HCT116 (cell line): Measurements from ENCODE around the gene IL17D. TPM values are rescaled to one million over a fixed set of nuclear protein-coding genes. Genes with fewer than 3 reads are reported as not detected.

Experiments
- ATAC-seq: fragments of 200-7000 bp; cut with Tn5 transposase; 2 replicates; pipeline ENCODE4 v1.9.1; 2020; ENCODE audit warnings: mild to moderate bottlenecking, moderate library complexity
- BruUV-seq: library from RNA; stranded (reverse); fragments of 400-500 nt; replicated peaks from 2 replicates; lab custom pipeline; 2021; lab: Mats Ljungman, UMichigan
- CTCF ChIA-PET: fragments of 300-600 bp; sonication (Branson Sonifier 250); formaldehyde crosslinking; loops from one replicate; lab custom pipeline; 2021; ENCODE audit warnings: antibody characterized with exemption; lab: Charles Lee
- POLR2A ChIA-PET: fragments of 300-600, 350-600 bp; sonication (Branson Sonifier 250); formaldehyde crosslinking; loops from one replicate; lab custom pipeline; 2021; ENCODE audit warnings: antibody characterized with exemption; lab: Charles Lee
- RAD21 ChIA-PET, 2 experiments: fragments of 300-600 bp; sonication (Branson Sonifier 250); formaldehyde crosslinking; loops; one replicate each; lab custom pipeline; 2023; ENCODE audit warnings: low total read pairs in 2 of 2; ENCODE audit not compliant: uncharacterized antibody in 2 of 2, unreplicated experiment in 2 of 2, low non-redundant PET in 1 of 2; lab: Charles Lee
- DNase-seq: peaks from one replicate; pipeline ENCODE4 v3.0.0-alpha.2; 2010; ENCODE audit warnings: low read depth, low spot score
- H2AFZ ChIP-seq: fragments of 200-600 bp; shearing (Covaris generic), sonication (generic); 2 replicates; pipeline ENCODE4 v1.6.1; 2017; ENCODE audit warnings: low read depth, mixed run types, mixed read lengths, antibody characterized with exemption, low read length; ENCODE audit not compliant: poor library complexity, severe bottlenecking
- H3K27ac ChIP-seq: 2 replicates; pipeline ENCODE4 v1.5.1; 2012; ENCODE audit warnings: low read depth, low read length
- H3K27me3 ChIP-seq: fragments of 200-600 bp; sonication (generic); 2 replicates; pipeline ENCODE4 v1.6.1; 2016; ENCODE audit warnings: mixed run types, low read length, mixed read lengths; ENCODE audit not compliant: insufficient read depth
- H3K36me3 ChIP-seq, 2 experiments: fragments of 200-500 bp in 1 of 2; fragments of 200-600 bp in 1 of 2; sonication (Bioruptor generic) in 1 of 2; sonication (generic) in 1 of 2; 2 replicates each; pipeline versions ENCODE4 v1.5.1 to v1.6.1; 2014 to 2016; ENCODE audit warnings: low read length in 2 of 2, inconsistent platforms in 1 of 2, mixed read lengths in 1 of 2, mixed run types in 1 of 2; ENCODE audit not compliant: insufficient read depth in 2 of 2, control insufficient read depth in 1 of 2
- H3K4me1 ChIP-seq, 2 experiments: fragments of 200-600 bp in 1 of 2; sonication (generic) in 1 of 2; 2 replicates each; pipeline versions ENCODE4 v1.5.1 to v1.6.1; 2012 to 2017; ENCODE audit warnings: low read length in 2 of 2, inconsistent platforms in 1 of 2, mild to moderate bottlenecking in 1 of 2, mixed read lengths in 1 of 2, mixed run types in 1 of 2, moderate library complexity in 1 of 2; ENCODE audit not compliant: insufficient read depth in 2 of 2, control insufficient read depth in 1 of 2
- H3K4me2 ChIP-seq: fragments of 200-600 bp; sonication (generic); 2 replicates; pipeline ENCODE4 v1.6.1; 2017; ENCODE audit warnings: mixed run types, low read length, mixed read lengths
- H3K4me3 ChIP-seq, 2 experiments: fragments of 200-600 bp in 1 of 2; sonication (generic) in 1 of 2; replicated peaks in 1 of 2; 2 replicates each; pipeline ENCODE4 v1.5.1; 2011 to 2016; ENCODE audit warnings: low read length in 2 of 2, control low read depth in 1 of 2, low read depth in 1 of 2, mild to moderate bottlenecking in 1 of 2, mixed read lengths in 1 of 2, mixed run types in 1 of 2
- H3K79me2 ChIP-seq: fragments of 200-600 bp; sonication (generic); 2 replicates; pipeline ENCODE4 v1.6.1; 2017; ENCODE audit warnings: mild to moderate bottlenecking, mixed run types, low read length, moderate library complexity, mixed read lengths; ENCODE audit not compliant: insufficient read depth
- H3K9ac ChIP-seq: fragments of 200-600 bp; sonication (generic); 2 replicates; pipeline ENCODE4 v1.6.1; 2016; ENCODE audit warnings: low read length, mixed read lengths
- H3K9me2 ChIP-seq: fragments of 200-600 bp; sonication (generic), shearing (Covaris generic); 2 replicates; pipeline ENCODE4 v1.6.1; 2017; ENCODE audit warnings: mixed run types, mild to moderate bottlenecking, moderate library complexity; ENCODE audit not compliant: insufficient read depth
- H3K9me3 ChIP-seq, 2 experiments: fragments of 200-500 bp in 1 of 2; fragments of 200-600 bp in 1 of 2; sonication (Bioruptor generic) in 1 of 2; sonication (generic) in 1 of 2; 2 replicates each; pipeline ENCODE4 v1.6.1; 2014 to 2017; ENCODE audit warnings: low read length in 2 of 2, mixed read lengths in 2 of 2, inconsistent platforms in 1 of 2, low read depth in 1 of 2, mild to moderate bottlenecking in 1 of 2, mixed run types in 1 of 2, moderate library complexity in 1 of 2; ENCODE audit not compliant: control insufficient read depth in 1 of 2, insufficient read depth in 1 of 2
- H4K20me1 ChIP-seq: fragments of 200-600 bp; sonication (generic), shearing (Covaris generic); 2 replicates; pipeline ENCODE4 v1.6.1; 2017; ENCODE audit warnings: mixed run types, mild to moderate bottlenecking, moderate library complexity; ENCODE audit not compliant: insufficient read depth
- CBX3 ChIP-seq: IDR thresholded peaks from 2 replicates; pipeline ENCODE4 v1.6.1; 2012; ENCODE audit warnings: low read depth
- CEBPB ChIP-seq: IDR thresholded peaks from 2 replicates; pipeline ENCODE4 v1.6.1; 2012; ENCODE audit warnings: low read depth
- EGR1 ChIP-seq: IDR thresholded peaks from 2 replicates; pipeline ENCODE4 v1.6.1; 2012; ENCODE audit warnings: low read depth
- EZH2 ChIP-seq: fragments of 200-600 bp; sonication (generic); IDR thresholded peaks from 2 replicates; pipeline ENCODE4 v1.6.1; 2017; ENCODE audit warnings: antibody characterized with exemption, mixed run types
- FOSL1 ChIP-seq: IDR thresholded peaks from 2 replicates; pipeline ENCODE4 v1.6.1; 2012; ENCODE audit warnings: low read depth
- JUND ChIP-seq: IDR thresholded peaks from 2 replicates; pipeline ENCODE4 v1.6.1; 2012
- POLR2A ChIP-seq: IDR thresholded peaks from 2 replicates; pipeline ENCODE4 v1.7.0; 2011; ENCODE audit warnings: borderline replicate concordance; ENCODE audit not compliant: insufficient read depth, insufficient read length; ENCODE audit errors: extremely low read depth
- POLR2AphosphoS5 ChIP-seq: IDR thresholded peaks from 2 replicates; pipeline ENCODE4 v1.6.1; 2011; ENCODE audit warnings: mild to moderate bottlenecking, low read depth, low read length, moderate library complexity
- SIN3A ChIP-seq: IDR thresholded peaks from 2 replicates; pipeline ENCODE4 v1.6.1; 2012; ENCODE audit warnings: low read depth
- SRF ChIP-seq: IDR thresholded peaks from 2 replicates; pipeline ENCODE4 v1.6.1; 2012; ENCODE audit warnings: low read depth
- TCF7L2 ChIP-seq: IDR thresholded peaks from 2 replicates; pipeline ENCODE4 v1.7.0; 2011; ENCODE audit warnings: borderline replicate concordance, inconsistent platforms; ENCODE audit not compliant: insufficient read depth, insufficient read length; ENCODE audit errors: extremely low read depth
- YY1 ChIP-seq: IDR thresholded peaks from 2 replicates; pipeline ENCODE4 v1.6.1; 2011; ENCODE audit warnings: low read length, low read depth, moderate library complexity, mild to moderate bottlenecking; ENCODE audit not compliant: insufficient replicate concordance; ENCODE audit errors: extremely low read depth
- ZBTB33 ChIP-seq: IDR thresholded peaks from 2 replicates; pipeline ENCODE4 v1.6.1; 2011; ENCODE audit warnings: mild to moderate bottlenecking, low read length, moderate library complexity; ENCODE audit not compliant: insufficient replicate concordance; ENCODE audit errors: extremely low read depth
- ZFX ChIP-seq: fragments of 450-650 bp; IDR thresholded peaks from 2 replicates; pipeline ENCODE4 v1.6.1; 2017
- ZNF274 ChIP-seq: fragments of 200-500 bp; sonication (Bioruptor generic); IDR thresholded peaks from 2 replicates; pipeline ENCODE4 v1.6.1; 2014; ENCODE audit warnings: mild to moderate bottlenecking, low read depth, low read length, inconsistent platforms
- intact Hi-C: fragments of 100-400 bp; cut with micrococcal nuclease; formaldehyde crosslinking; loops from 2 replicates; pipeline ENCODE4 v1.10.0; 2022
- total RNA-seq: library from RNA; stranded (reverse); gene quantifications from one replicate; pipeline ENCODE4 v1.2.1, GENCODE V29; 2021; ENCODE audit not compliant: unreplicated experiment
- TF ChIP-seq, protein P1 (sequence below): IDR thresholded peaks from 2 replicates; pipeline ENCODE4 v1.6.1; 2012; ENCODE audit warnings: low read depth
- TF ChIP-seq, protein P2 (sequence below): IDR thresholded peaks from 2 replicates; pipeline ENCODE4 v1.6.1; 2012

Gene IL17D
- total RNA-seq, 1 experiment from 2014 or later = 0.25 TPM

DNA sequence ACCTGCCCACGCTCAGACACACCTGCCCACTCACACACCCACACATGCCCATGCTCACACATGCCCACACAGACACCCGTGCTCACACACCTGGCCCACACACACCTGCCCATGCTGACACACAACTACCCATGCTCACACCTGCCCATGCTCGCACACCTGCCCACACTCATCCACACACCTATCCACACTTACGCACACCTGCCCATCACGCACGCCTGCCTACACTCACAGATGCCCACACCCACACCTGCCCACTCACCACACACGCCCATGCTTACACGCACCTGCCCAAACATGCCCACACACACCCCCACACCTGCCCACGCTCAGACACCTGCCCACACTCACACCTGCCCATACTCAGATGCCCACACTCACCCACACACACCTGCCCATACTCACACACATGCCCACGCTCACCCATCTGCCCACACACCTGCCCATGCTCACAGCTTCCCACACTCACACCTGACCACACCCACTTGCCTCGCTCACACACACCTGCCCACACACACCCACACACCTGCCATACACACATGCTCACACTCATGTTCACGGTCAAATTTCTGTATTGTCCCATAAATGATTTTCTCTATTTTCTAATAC is 15.6 kb downstream of the IL17D start:
- intact Hi-C loops = no loop called here

More for the DNA sequence above, 15.6 kb downstream of the IL17D start:
- ChIA-PET POLR2A (no interaction called here), RAD21 (no interaction called here), CTCF (no interaction called here)
- no TSS peak for BruUV-seq
- no peaks in the 10 kb centered on the region for H3K27me3 ChIP-seq
- H3K79me2 ChIP-seq = no peaks in the 10 kb centered on the region
- TF ChIP-seq, protein P1, sequence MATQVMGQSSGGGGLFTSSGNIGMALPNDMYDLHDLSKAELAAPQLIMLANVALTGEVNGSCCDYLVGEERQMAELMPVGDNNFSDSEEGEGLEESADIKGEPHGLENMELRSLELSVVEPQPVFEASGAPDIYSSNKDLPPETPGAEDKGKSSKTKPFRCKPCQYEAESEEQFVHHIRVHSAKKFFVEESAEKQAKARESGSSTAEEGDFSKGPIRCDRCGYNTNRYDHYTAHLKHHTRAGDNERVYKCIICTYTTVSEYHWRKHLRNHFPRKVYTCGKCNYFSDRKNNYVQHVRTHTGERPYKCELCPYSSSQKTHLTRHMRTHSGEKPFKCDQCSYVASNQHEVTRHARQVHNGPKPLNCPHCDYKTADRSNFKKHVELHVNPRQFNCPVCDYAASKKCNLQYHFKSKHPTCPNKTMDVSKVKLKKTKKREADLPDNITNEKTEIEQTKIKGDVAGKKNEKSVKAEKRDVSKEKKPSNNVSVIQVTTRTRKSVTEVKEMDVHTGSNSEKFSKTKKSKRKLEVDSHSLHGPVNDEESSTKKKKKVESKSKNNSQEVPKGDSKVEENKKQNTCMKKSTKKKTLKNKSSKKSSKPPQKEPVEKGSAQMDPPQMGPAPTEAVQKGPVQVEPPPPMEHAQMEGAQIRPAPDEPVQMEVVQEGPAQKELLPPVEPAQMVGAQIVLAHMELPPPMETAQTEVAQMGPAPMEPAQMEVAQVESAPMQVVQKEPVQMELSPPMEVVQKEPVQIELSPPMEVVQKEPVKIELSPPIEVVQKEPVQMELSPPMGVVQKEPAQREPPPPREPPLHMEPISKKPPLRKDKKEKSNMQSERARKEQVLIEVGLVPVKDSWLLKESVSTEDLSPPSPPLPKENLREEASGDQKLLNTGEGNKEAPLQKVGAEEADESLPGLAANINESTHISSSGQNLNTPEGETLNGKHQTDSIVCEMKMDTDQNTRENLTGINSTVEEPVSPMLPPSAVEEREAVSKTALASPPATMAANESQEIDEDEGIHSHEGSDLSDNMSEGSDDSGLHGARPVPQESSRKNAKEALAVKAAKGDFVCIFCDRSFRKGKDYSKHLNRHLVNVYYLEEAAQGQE = no peak
- TF ChIP-seq EZH2 (no peak), FOSL1 (no peak), EGR1 (no peak), ZFX (no peak), YY1 (no peak), POLR2AphosphoS5 (no peak), JUND (no peak), ZBTB33 (no peak), POLR2A (no peak), SRF (no peak), TCF7L2 (no peak), CBX3 (no peak), CEBPB (no peak), ZNF274 (no peak), SIN3A (no peak)
- TF ChIP-seq, protein P2, sequence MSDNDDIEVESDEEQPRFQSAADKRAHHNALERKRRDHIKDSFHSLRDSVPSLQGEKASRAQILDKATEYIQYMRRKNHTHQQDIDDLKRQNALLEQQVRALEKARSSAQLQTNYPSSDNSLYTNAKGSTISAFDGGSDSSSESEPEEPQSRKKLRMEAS = no peak
- H2AFZ ChIP-seq = no peak overlapping the region
- H3K4me3 ChIP-seq = no peak overlapping the region
- H3K27ac ChIP-seq = peak overlapping the region; percentile 18; the same call in 1 of the 2 replicates
- no peaks in the 10 kb centered on the region for H3K36me3 ChIP-seq
- H3K9ac ChIP-seq = no peak overlapping the region
- DNase-seq = no peak
- H4K20me1 ChIP-seq = no peaks in the 10 kb centered on the region
- no peak overlapping the region for H3K4me2 ChIP-seq
- H3K4me1 ChIP-seq = peaks cover 13 to 16% of the 10 kb centered on the region in 2 experiments
- no peaks in the 10 kb centered on the region for H3K9me3 ChIP-seq
- H3K9me2 ChIP-seq = no peaks in the 10 kb centered on the region
- ATAC-seq = no peak
